RWPE1 (cell line): ENCODE data around the gene NUP62CL.

Experiments used
- CTCF ChIA-PET: fragments of 350-600 bp; sonication (Branson Sonifier 250); formaldehyde crosslinking; extraction: SDS; loops from one replicate; lab custom pipeline; 2021; lab: Yijun Ruan, JAX
- POLR2A ChIA-PET: fragments of 400-600 bp; formaldehyde crosslinking; extraction: SDS; loops from one replicate; lab custom pipeline; 2020; ENCODE audit warnings: antibody characterized with exemption; ENCODE audit not compliant: low non-redundant PET; lab: Yijun Ruan, JAX
- DNase-seq: peaks from one replicate; pipeline ENCODE4 v3.0.0; 2012; ENCODE audit warnings: low spot score
- H3K27ac ChIP-seq: fragments of 450-650 bp; 2 replicates; pipeline ENCODE4 v1.5.1; 2017
- CTCF ChIP-seq: fragments of 450-650 bp; conservative IDR thresholded peaks from 2 replicates; pipeline ENCODE4 v1.5.1; 2017; ENCODE audit warnings: low read depth, mild to moderate bottlenecking

NUP62CL gene, protein sequence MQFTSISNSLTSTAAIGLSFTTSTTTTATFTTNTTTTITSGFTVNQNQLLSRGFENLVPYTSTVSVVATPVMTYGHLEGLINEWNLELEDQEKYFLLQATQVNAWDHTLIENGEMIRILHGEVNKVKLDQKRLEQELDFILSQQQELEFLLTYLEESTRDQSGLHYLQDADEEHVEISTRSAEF

GRCh38 chrX:107205770-107206696 lies at the start of gene NUP62CL, which contains the start of gene DNAAF6:
TSS of gene NUP62CL (minus strand) at chrX:107206433. CDS start at chrX:107175146, 31,287 bp downstream.
TSS of gene DNAAF6 (plus strand) at chrX:107206611. CDS start at chrX:107212876, 6,265 bp downstream.
- POLR2A ChIA-PET = no interaction called here
- no peak for TF ChIP-seq CTCF
- CTCF ChIA-PET = no interaction called here
- peak within 1 kb of the TSS; percentile 77 for H3K27ac ChIP-seq
- DNase-seq = peak; percentile 84

DNA sequence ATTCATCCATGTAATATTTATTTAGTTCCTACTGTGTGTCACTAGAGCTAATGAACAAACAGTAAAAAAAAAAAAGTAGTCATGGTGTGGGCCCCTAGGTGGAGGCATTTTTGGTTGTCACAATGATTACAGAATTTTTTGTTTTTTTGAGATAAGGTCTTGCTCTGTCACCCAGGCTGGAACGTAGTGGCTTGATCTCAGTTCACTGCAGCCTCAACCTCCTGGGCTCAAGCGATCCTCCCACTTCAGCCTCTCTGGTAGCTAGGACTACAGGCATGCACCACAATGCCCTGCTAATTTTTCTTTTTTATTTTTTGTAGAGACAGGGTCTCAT lies 22.2 kb upstream of the NUP62CL start:
- no peak for DNase-seq
- CTCF ChIA-PET = interaction anchor here (0.6 kb wide), 1 partner anchor 225 kb away, joined by 3 read pairs; no protein-coding TSS in a partner anchor
- TF ChIP-seq CTCF = no peak
- POLR2A ChIA-PET = no interaction called here
- H3K27ac ChIP-seq = no peak overlapping the region

DNA sequence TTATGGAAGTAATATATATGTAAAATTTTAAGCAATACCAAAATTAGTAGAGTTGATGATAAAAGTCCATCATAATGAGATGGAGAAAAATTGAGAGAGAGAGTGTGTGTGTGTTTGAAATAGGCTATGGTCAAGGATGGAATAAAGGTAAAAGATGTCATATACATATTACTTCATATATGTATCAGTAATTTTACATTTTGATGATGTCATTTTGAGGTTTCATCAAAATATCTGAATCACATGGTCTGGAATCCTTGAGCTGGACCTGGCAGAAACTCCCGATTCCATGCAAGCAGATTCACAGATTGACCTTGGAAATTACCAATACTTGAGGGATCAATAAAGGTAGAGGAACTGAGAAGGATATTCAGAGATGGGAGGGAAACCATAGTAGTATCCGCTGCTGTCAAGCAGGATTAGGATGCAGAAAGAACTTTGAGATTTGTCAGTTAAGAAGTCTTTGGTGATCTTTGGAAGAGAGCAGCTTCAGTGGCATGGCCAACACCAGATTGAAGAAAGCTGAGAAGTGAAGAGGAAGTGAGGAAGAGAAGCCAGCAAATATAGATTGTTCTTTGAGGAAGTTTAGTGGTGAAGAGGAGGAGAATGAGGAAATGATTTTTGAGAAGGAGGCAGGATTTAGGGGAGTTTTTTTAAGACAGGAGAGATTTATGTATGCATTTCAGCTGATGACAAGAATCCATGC lies 21.7 kb upstream of the NUP62CL start:
- ChIA-PET POLR2A (no interaction called here), CTCF (no interaction called here)
- H3K27ac ChIP-seq = no peak overlapping the region
- no peak for DNase-seq
- TF ChIP-seq CTCF = no peak

GRCh38 chrX:107226757-107227156 lies 20.5 kb upstream of the NUP62CL start:
- H3K27ac ChIP-seq = no peak overlapping the region
- no peak for TF ChIP-seq CTCF
- POLR2A ChIA-PET = no interaction called here
- DNase-seq = no peak
- CTCF ChIA-PET = no interaction called here

GRCh38 chrX:107213477-107213876 lies 7.2 kb upstream of the NUP62CL start:
- POLR2A ChIA-PET = no interaction called here
- CTCF ChIA-PET = no interaction called here
- DNase-seq = no peak
- H3K27ac ChIP-seq = no peak overlapping the region
- TF ChIP-seq CTCF = no peak

DNA sequence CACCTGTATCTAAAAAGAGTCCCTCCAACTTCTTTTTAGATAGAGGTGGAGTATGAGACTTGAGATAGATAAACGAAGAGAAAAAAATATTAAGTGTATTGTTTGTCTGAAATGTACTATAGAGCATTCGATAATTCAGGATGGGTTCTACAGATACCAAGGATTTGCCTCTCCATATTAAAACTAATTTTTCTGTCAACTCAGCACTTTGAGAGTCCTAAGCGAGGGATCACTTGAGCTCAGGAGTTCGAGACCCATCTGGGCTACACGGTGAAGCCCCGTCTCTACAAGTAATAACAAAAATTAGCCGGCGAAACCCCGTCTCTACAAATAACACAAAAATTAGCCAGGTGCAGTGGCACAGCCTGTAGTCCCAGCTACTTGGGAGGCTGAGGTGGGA lies 1.7 kb upstream of the NUP62CL start:
- no peak for TF ChIP-seq CTCF
- no peak for DNase-seq
- ChIA-PET CTCF (no interaction called here), POLR2A (no interaction called here)
- no peak overlapping the region for H3K27ac ChIP-seq
